ENCODE results near the gene DRC3. TPM values are rescaled to one million over a fixed set of nuclear protein-coding genes. Genes with fewer than 3 reads are reported as not detected.
A peak's percentile ranks its signal among the peaks of the same experiment; 100 is the strongest.

Gene DRC3
- total RNA-seq, 1 experiment from 2014 or later = 1.0 TPM

- Histone ChIP-seq H3K4me1 (ENCODE audit: insufficient read depth, low read length, poor library complexity, severe bottlenecking) (no peaks in the 10 kb centered on the region), H3K27me3 (replicated peaks; ENCODE audit: insufficient read depth, low read depth, low read length, poor library complexity) (no peaks in the 10 kb centered on the region), H3K4me3 (ENCODE audit: low read depth, low read length, poor library complexity, severe bottlenecking) (no peak overlapping the region), H3K9me3 (ENCODE audit: low read depth, low read length, poor library complexity, severe bottlenecking) (no peaks in the 10 kb centered on the region), H3K27ac (ENCODE audit: low read depth, low read length, poor library complexity, severe bottlenecking) (no peak overlapping the region), H3K36me3 (ENCODE audit: insufficient read depth, low read length, poor library complexity, severe bottlenecking) (no peaks in the 10 kb centered on the region)
- no TSS peak for BruUV-seq (replicated peaks)
- intact Hi-C loops (cut with micrococcal nuclease; ENCODE audit: unreplicated experiment) = no loop called here
- ChIA-PET CTCF (no interaction called here), POLR2A (ENCODE audit: low non-redundant PET) (no interaction called here)
- TF ChIP-seq CTCF (conservative IDR thresholded peaks at IDR 0.05; ENCODE audit: low read depth, low read length) = no peak
- no peak for TF ChIP-seq EZH2 (IDR thresholded peaks at IDR 0.05; ENCODE audit: borderline replicate concordance, low read depth, low read length, poor library complexity, severe bottlenecking)
- no peak for DNase-seq (ENCODE audit: low spot score)
These were observed 11.1 kb downstream of the DRC3 start for GRCh38 chr17:17983776-17984175.

- Histone ChIP-seq H3K27ac (ENCODE audit: low read depth, low read length, poor library complexity, severe bottlenecking) (no peak overlapping the region), H3K9me3 (ENCODE audit: low read depth, low read length, poor library complexity, severe bottlenecking) (no peaks in the 10 kb centered on the region), H3K4me3 (ENCODE audit: low read depth, low read length, poor library complexity, severe bottlenecking) (no peak overlapping the region), H3K4me1 (ENCODE audit: insufficient read depth, low read length, poor library complexity, severe bottlenecking) (no peaks in the 10 kb centered on the region), H3K27me3 (replicated peaks; ENCODE audit: insufficient read depth, low read depth, low read length, poor library complexity) (no peaks in the 10 kb centered on the region), H3K36me3 (ENCODE audit: insufficient read depth, low read length, poor library complexity, severe bottlenecking) (no peaks in the 10 kb centered on the region)
- no TSS peak for BruUV-seq (replicated peaks)
- no peak for DNase-seq (ENCODE audit: low spot score)
- ChIA-PET POLR2A (ENCODE audit: low non-redundant PET) (no interaction called here), CTCF (interaction anchor here (0.5 to 0.8 kb wide), 2 partner anchors 48 to 290 kb away, joined by 3 to 8 read pairs; no protein-coding TSS in a partner anchor)
- TF ChIP-seq CTCF (conservative IDR thresholded peaks at IDR 0.05; ENCODE audit: low read depth, low read length) (no peak), EZH2 (IDR thresholded peaks at IDR 0.05; ENCODE audit: borderline replicate concordance, low read depth, low read length, poor library complexity, severe bottlenecking) (no peak)
- intact Hi-C loops (cut with micrococcal nuclease; ENCODE audit: unreplicated experiment) = no loop called here
These were observed 12.5 kb downstream of the DRC3 start for GRCh38 chr17:17985153-17985552.

GRCh38 chr17:17985555-17985954 is 12.9 kb downstream of the DRC3 start:
- POLR2A ChIA-PET (ENCODE audit: low non-redundant PET) = no interaction called here
- no TSS peak for BruUV-seq (replicated peaks)
- H3K27ac ChIP-seq (ENCODE audit: low read depth, low read length, poor library complexity, severe bottlenecking) = no peak overlapping the region
- H3K4me1 ChIP-seq (ENCODE audit: insufficient read depth, low read length, poor library complexity, severe bottlenecking) = no peaks in the 10 kb centered on the region
- no peak overlapping the region for H3K4me3 ChIP-seq (ENCODE audit: low read depth, low read length, poor library complexity, severe bottlenecking)
- intact Hi-C loops (cut with micrococcal nuclease; ENCODE audit: unreplicated experiment) = no loop called here
- CTCF ChIA-PET = interaction anchor here (0.8 kb wide), 1 partner anchor 48 kb away, joined by 3 read pairs; no protein-coding TSS in a partner anchor
- no peaks in the 10 kb centered on the region for H3K27me3 ChIP-seq (replicated peaks; ENCODE audit: insufficient read depth, low read depth, low read length, poor library complexity)
- no peaks in the 10 kb centered on the region for H3K36me3 ChIP-seq (ENCODE audit: insufficient read depth, low read length, poor library complexity, severe bottlenecking)
- no peaks in the 10 kb centered on the region for H3K9me3 ChIP-seq (ENCODE audit: low read depth, low read length, poor library complexity, severe bottlenecking)
- TF ChIP-seq CTCF (conservative IDR thresholded peaks at IDR 0.05; ENCODE audit: low read depth, low read length) (peak; percentile 40), EZH2 (IDR thresholded peaks at IDR 0.05; ENCODE audit: borderline replicate concordance, low read depth, low read length, poor library complexity, severe bottlenecking) (no peak)
- peak; percentile 35 for DNase-seq (ENCODE audit: low spot score)
